GM21576 (cell line): ENCODE data around the gene CELF2.

ENCODE experiments used
- ATAC-seq: cut with Tn5 transposase; IDR thresholded peaks from one replicate; pipeline ENCODE4 v1.9.1; 2021; ENCODE audit warnings: mild to moderate bottlenecking, moderate library complexity; ENCODE audit not compliant: unreplicated experiment

Gene CELF2

DNA sequence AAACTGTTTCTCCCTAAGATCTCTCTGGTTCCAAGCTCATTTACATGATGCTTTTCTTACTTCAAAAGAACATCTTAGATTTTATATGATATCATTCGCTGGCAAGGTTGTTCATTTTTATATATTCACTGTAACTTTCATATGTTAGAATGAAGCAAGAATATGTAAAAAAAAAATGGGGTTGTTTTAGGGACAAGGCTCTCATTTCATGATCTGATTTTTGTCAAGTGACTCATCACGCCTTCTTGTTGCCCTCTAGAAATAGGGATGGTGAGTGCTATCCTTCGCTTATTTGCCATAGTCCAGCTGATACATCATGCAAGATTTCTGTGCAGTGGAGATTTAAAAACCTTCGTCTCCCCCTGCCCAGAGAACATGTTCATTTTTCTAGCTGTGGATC lies 14.0 kb upstream of the CELF2 start:
- ATAC-seq, result no peak

- ATAC-seq, result no peak
Observed at GRCh38 chr10:11004144-11005077, 13.3 kb upstream of the CELF2 start.

GRCh38 chr10:11005725-11006427 lies 11.8 kb upstream of the CELF2 start:
- ATAC-seq, result no peak

GRCh38 chr10:11006428-11006825 lies 11.2 kb upstream of the CELF2 start:
- ATAC-seq, result no peak

DNA sequence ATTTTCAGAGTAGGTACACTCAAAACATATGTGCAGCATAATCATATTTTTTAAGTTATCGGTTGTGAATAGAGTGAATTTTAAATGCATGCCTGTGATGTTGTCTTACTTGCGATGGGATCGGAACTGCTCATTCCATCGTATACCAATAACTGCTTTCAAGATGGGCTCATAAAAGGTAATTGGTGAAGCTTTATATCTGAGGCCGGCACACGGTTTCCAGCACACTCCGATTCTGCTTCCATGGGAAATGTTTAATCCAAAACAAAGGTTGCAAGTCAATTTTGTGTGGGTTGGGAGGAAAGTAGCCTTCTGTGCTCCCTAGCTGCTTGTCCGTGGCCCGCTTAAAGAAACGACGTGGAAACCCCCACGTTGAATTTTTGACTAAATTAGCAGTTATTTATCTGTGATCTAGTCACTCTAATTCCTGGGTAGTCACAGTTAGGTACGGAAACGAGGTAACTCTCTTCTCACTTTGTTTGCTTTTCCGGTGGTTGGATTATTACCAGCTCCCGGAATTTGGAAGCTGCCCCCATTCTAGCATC lies 10.1 kb upstream of the CELF2 start:
- no peak for ATAC-seq

DNA sequence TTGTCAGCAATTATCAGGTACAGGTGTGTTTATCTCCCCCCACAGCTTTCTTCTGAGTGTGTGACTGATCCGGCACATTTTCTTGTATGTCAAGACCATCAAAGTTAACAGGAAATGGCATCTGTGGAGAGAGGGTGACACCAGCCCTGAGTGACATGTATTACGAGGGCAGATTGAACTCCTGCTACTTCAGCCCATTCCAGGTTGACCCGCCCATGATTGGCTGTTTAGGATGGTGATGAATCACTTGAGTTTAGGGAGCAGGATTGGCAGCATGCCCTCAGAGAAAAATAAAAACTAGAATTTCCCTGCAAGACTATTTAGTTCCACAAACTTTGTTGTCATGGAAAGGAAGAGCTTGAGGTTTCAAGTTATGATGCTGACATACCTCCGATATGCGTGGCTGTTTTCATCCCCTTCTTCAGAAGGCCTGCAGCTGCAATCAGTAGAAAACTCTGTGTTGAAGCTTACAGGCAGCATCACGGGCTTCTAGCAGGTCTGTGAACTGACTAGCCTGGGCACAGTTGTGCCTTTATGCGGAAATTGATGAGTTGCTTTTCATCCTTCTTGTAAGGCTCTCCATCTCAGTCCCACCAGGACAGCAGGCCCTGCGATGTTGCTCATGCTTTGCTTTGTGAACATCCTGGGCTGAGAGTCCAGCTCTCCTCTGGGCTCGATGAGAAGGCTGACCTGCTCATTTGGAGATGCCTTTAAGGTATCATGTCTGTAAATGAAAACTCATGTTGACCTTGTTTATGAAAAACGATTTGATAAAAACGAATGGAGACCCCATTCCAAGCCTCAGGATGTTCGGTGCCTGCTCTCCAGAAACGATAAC lies 8.0 kb upstream of the CELF2 start:
- ATAC-seq, result no peak

GRCh38 chr10:11010582-11010981 lies 7.1 kb upstream of the CELF2 start:
- ATAC-seq, result no peak

DNA sequence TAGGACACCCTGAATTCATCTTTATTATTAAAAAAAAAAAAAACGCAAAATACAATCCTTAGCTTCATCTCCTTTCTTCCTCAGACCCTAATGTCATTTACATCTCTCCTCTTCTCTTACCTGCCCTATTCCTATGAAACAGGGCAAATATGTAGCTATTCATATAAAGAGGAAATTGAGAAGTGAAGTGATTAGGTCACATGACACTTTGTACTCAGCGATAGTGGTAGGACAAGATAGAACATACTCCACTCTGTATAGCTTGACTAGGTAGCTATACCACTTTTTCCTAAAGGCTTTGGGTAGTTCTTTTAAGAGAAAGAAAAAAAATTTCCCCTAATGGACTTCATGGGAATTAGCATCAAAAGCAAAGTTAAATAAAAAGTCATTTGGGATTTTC lies 6.2 kb upstream of the CELF2 start:
- no peak for ATAC-seq

- no peak for ATAC-seq
Observed at GRCh38 chr10:11011984-11012383, 5.7 kb upstream of the CELF2 start.

DNA sequence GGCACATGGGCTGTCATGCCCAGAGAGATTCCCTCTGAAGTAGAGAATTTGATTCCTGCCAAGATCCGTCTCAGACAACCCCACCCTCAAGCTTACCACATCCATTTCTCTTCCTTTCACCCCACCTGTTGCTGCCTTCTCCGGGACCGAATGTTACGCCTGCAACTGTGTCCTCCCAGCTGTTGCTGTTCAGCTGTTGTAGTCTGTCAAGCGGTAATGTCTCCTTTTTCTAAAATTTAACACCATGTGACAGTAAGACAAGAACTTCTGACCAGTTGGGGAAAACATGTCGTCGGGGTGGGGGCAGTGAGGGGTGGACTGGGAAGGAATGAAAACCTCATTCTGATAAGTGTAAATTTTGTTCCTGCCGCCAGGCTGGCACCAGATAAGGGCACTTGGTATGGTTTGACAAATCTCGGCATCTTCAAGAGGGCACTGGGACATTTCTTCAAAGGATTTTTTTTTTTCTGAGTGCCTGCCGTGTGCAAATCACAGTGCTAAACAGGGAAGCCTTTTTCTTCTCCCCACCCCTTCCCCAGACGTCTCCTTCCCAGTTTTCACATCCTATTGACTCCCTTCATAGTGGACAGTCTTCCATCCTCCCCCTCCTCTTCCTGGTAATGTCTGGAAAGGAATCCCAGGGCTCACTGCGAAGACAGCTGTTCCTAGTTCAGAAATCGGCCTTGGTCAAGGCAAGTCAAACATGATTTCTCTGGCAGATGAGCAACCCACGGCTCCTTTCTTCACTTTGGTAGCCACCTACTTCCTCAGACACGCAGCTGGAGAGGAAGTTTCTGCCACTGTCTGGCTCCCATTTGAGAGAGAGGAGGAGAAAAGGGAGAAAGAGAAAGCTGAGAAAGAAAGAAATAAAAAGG lies 5.0 kb upstream of the CELF2 start:
- no peak for ATAC-seq

- ATAC-seq, result no peak
Observed at GRCh38 chr10:11013836-11014235, 3.8 kb upstream of the CELF2 start.

DNA sequence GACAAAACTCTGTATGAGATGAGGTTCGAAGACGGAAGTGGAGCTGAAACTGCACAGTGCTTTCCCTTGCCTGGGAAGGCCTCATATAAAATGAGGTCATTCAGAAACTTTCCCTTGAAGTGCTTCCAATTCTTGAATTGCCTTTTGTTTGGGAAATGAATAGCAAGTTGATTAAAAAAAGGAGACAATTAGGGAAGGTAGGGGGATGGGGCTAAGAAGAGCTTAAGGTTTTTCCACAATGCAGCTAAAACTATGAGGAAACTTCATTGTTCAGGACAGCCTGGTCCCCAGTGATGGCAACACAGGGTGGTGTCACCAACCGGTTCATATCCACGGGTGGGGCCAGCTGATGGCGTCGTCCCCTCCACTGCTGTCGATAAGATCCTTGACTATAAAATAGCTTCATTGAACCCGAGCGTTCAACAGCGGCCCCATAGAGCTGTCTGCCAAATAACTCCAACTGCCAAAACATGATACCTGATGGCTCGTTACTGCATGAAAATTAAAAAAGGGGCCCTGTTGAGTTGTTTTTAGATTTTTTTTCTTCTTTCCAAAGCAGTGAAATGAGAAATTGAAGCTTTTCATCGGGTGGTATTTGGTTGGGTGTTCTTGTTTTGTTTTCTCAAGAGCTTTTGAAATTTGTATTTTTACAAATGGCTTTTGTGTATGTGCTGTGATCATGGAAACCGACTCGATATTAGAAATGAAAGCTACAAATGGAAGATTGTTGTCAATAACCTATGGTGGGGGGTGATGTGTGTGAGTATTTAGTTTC lies 2.8 kb upstream of the CELF2 start:
- no peak for ATAC-seq

DNA sequence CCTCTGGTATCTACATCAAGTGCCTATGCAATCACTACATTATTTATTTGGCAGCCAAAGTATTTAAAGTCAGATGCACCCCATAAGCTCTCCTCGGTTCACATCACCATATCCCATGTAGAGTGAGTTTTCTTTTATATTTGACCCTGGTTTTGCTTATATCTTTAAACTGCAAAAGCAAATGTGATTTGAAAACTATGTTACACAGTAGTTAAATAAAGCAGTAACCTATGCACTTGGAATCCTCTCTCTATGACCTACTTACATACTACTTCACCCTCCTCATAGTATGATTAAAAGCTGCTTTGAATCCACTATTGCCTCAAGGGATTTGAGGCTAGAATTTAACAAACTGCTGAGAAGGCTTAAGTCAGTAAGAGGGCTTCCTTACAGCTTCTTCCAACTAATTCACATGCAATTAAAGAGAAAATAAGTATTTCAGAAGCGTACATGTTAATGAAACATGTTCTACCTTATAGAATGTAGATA lies 2.2 kb upstream of the CELF2 start:
- ATAC-seq, result no peak

- ATAC-seq, result peak; percentile 40
Observed at GRCh38 chr10:11017000-11017569, 587 bp upstream of the CELF2 start.

- ATAC-seq, result no peak
Observed at GRCh38 chr10:11018432-11018841, 765 bp downstream of the CELF2 start.

- no peak for ATAC-seq
Observed at GRCh38 chr10:11018855-11019631, 1.4 kb downstream of the CELF2 start.

- no peak for ATAC-seq
Observed at GRCh38 chr10:11019724-11020547, 2.3 kb downstream of the CELF2 start.
